Endothelial cell of umbilical vein (primary cell): ENCODE measurements around the gene ALK. TPM values are rescaled to one million over a fixed set of nuclear protein-coding genes. Genes with fewer than 3 reads are reported as not detected.

Source experiments
- BruUV-seq: library from RNA; stranded (reverse); fragments of 400-500 nt; replicated peaks from 2 replicates; lab custom pipeline; 2021; lab: Mats Ljungman, UMichigan
- CTCF ChIA-PET: fragments of 300-600, 350-600 bp; sonication (Branson Sonifier 250); formaldehyde crosslinking; loops from one replicate; lab custom pipeline; 2021; ENCODE audit warnings: antibody characterized with exemption, inconsistent platforms; lab: Charles Lee
- POLR2A ChIA-PET: fragments of 300-600, 350-600 bp; sonication (Branson Sonifier 250); formaldehyde crosslinking; loops from one replicate; lab custom pipeline; 2021; ENCODE audit warnings: antibody characterized with exemption, inconsistent platforms; lab: Charles Lee
- DNase-seq: peaks from one replicate; pipeline ENCODE4 v3.0.0-alpha.2; 2011; ENCODE audit warnings: low read depth, low spot score
- FAIRE-seq: peaks from 2 replicates; lab custom pipeline; 2011; peaks lifted over from hg19 to GRCh38; lab: Jason Lieb, UNC
- H2AFZ ChIP-seq: 2 replicates; pipeline ENCODE4 v1.6.0; 2012; ENCODE audit warnings: low read depth, low read length, control low read depth, inconsistent platforms
- H3K27ac ChIP-seq: 2 replicates; pipeline ENCODE4 v1.5.1; 2011; ENCODE audit warnings: low read depth, mild to moderate bottlenecking, control low read depth, low read length, moderate library complexity; ENCODE audit not compliant: insufficient read depth
- H3K27me3 ChIP-seq, 2 experiments: 2 replicates each; pipeline versions ENCODE4 v1.6.0 to v1.6.1; 2011; ENCODE audit warnings: low read length in 2 of 2, mixed read lengths in 1 of 2; ENCODE audit not compliant: control insufficient read depth in 2 of 2, insufficient read depth in 2 of 2
- H3K36me3 ChIP-seq, 2 experiments: 2 replicates in 1 of 2; 3 replicates in 1 of 2; pipeline ENCODE4 v1.5.1; 2011; ENCODE audit warnings: low read length in 2 of 2, mild to moderate bottlenecking in 1 of 2, moderate library complexity in 1 of 2; ENCODE audit not compliant: control insufficient read depth in 2 of 2, insufficient read depth in 2 of 2; ENCODE audit errors: extremely low read depth in 1 of 2
- H3K4me1 ChIP-seq: 3 replicates; pipeline ENCODE4 v1.5.1; 2011; ENCODE audit warnings: mild to moderate bottlenecking, low read length; ENCODE audit not compliant: control insufficient read depth, insufficient read depth; ENCODE audit errors: extremely low read depth
- H3K4me2 ChIP-seq: 2 replicates; pipeline ENCODE4 v1.6.1; 2011; ENCODE audit warnings: low read length, control low read depth, mixed read lengths; ENCODE audit not compliant: insufficient read depth
- H3K4me3 ChIP-seq, 3 experiments: fragments of 200-600 bp in 1 of 3; sonication (generic), shearing (Covaris generic) in 1 of 3; replicated peaks in 1 of 3; 2 replicates each; pipeline ENCODE4 v1.5.1; 2011 to 2016; ENCODE audit warnings: control low read depth in 3 of 3, low read length in 3 of 3, mild to moderate bottlenecking in 2 of 3, inconsistent platforms in 1 of 3, low read depth in 1 of 3, moderate library complexity in 1 of 3; ENCODE audit not compliant: insufficient read depth in 1 of 3
- H3K79me2 ChIP-seq: 2 replicates; pipeline ENCODE4 v1.6.0; 2012; ENCODE audit warnings: low read length, inconsistent platforms; ENCODE audit not compliant: control insufficient read depth, insufficient read depth
- H3K9ac ChIP-seq: replicated peaks from 2 replicates; pipeline ENCODE3; 2011; ENCODE audit warnings: low read length, control low read depth; ENCODE audit not compliant: insufficient read depth; ENCODE audit errors: extremely low read depth
- H3K9me1 ChIP-seq: replicated peaks from 3 replicates; pipeline ENCODE4 v1.6.0; 2011; ENCODE audit warnings: mild to moderate bottlenecking, low read length; ENCODE audit not compliant: control insufficient read depth, insufficient read depth; ENCODE audit errors: extremely low read depth
- H3K9me3 ChIP-seq: replicated peaks from 2 replicates; pipeline ENCODE4 v1.5.1; 2012; ENCODE audit warnings: low read length, inconsistent platforms; ENCODE audit not compliant: control insufficient read depth, insufficient read depth
- H4K20me1 ChIP-seq: replicated peaks from 2 replicates; pipeline ENCODE3; 2011; ENCODE audit warnings: mild to moderate bottlenecking, low read length; ENCODE audit not compliant: control insufficient read depth, insufficient read depth; ENCODE audit errors: extremely low read depth
- CTCF ChIP-seq, 2 donors: IDR thresholded peaks; 1 replicate in 1 of 2; 2 replicates in 1 of 2; pipeline ENCODE4 v1.5.1; 2011; ENCODE audit warnings: low read length in 2 of 2, mild to moderate bottlenecking in 2 of 2, moderate library complexity in 2 of 2, control low read depth in 1 of 2, inconsistent platforms in 1 of 2, low read depth in 1 of 2; ENCODE audit not compliant: insufficient read depth in 1 of 2; ENCODE audit errors: extremely low read depth in 1 of 2
- EZH2 ChIP-seq: IDR thresholded peaks from 2 replicates; pipeline ENCODE4 v1.6.1; 2012; ENCODE audit warnings: borderline replicate concordance, low read depth, mild to moderate bottlenecking, moderate library complexity, low read length, inconsistent platforms; ENCODE audit not compliant: severe bottlenecking
- FOS ChIP-seq: IDR thresholded peaks from 2 replicates; pipeline ENCODE4 v1.6.1; 2011; ENCODE audit warnings: mild to moderate bottlenecking, low read length, moderate library complexity, borderline replicate concordance; ENCODE audit not compliant: insufficient read depth
- GATA2 ChIP-seq: IDR thresholded peaks from 2 replicates; pipeline ENCODE4 v1.7.0; 2011; ENCODE audit warnings: low read depth, mild to moderate bottlenecking, moderate library complexity, mixed read lengths, low read length; ENCODE audit not compliant: insufficient read length, insufficient read depth
- JUN ChIP-seq: IDR thresholded peaks from 2 replicates; pipeline ENCODE4 v1.6.1; 2011; ENCODE audit warnings: borderline replicate concordance, low read depth; ENCODE audit not compliant: insufficient read length, insufficient read depth
- MAX ChIP-seq: IDR thresholded peaks from 2 replicates; pipeline ENCODE4 v1.6.1; 2011; ENCODE audit not compliant: insufficient read depth, insufficient read length
- MYC ChIP-seq: IDR thresholded peaks from one replicate; pipeline ENCODE4 v1.6.1; 2011; ENCODE audit warnings: mild to moderate bottlenecking, low read depth, low read length
- POLR2A ChIP-seq: IDR thresholded peaks from 2 replicates; pipeline ENCODE4 v1.6.1; 2012; ENCODE audit warnings: low read depth, mild to moderate bottlenecking, control low read depth, low read length
- POLR2AphosphoS5 ChIP-seq: IDR thresholded peaks from 2 replicates; pipeline ENCODE4 v1.6.1; 2012; ENCODE audit warnings: low read depth, mild to moderate bottlenecking, control low read depth, low read length, moderate library complexity; ENCODE audit not compliant: insufficient read depth
- dilution Hi-C: fragments of 300-500 bp; cut with MboI; formaldehyde crosslinking; loops from one replicate; pipeline ENCODE4 v1.15.0; 2019; ENCODE audit warnings: low sequenced_read_pairs; ENCODE audit not compliant: extremely low pct_ligation_motif_present
- intact Hi-C: fragments of 100-400 bp; cut with micrococcal nuclease; formaldehyde crosslinking; loops from one replicate; pipeline ENCODE4 v1.10.0; 2022
- polyA plus RNA-seq, 4 experiments: library from polyadenylated mRNA; depleted of rRNA in 3 of 4; stranded (reverse) in 3 of 4; unstranded in 1 of 4; fragments of >200 nt; gene quantifications; 2 replicates each; pipeline versions ENCODE4 v1.2.1 to v1.2.3, GENCODE V29; 2011 to 2012; ENCODE audit warnings: missing spikeins in 1 of 4
- total RNA-seq: library from RNA; stranded (reverse); gene quantifications from 2 replicates; pipeline ENCODE4 v1.2.3, GENCODE V29; 2021

Gene ALK
- total and polyA plus RNA-seq, 2 donors (not counting 3 experiments of a cell fraction or from before 2014, with no cell fraction given) = not detected

DNA sequence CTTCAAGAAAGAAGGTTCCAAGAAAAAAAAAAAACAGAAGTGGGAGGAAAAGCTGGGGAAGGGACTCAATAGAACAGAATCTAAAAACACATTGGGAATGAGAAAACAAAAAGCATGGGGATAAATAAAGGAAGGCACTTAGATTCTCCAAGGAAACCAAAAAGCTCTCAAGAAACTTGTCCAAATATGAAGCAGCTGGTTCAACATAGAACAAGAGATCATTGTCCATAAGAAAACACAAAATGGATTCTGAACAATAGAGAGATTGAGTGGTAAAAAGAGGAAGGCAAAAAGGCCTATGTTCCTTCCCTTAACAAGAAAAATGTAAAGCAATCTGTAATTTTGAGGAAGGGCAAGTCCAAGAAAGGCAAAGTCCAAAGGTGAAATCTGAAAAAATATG lies 32.9 kb upstream of the ALK start:
- TF ChIP-seq POLR2AphosphoS5 (no peak), JUN (no peak), FOS (no peak), GATA2 (no peak), POLR2A (no peak), MYC (no peak), MAX (no peak), CTCF (IDR thresholded peaks at IDR 0.05; ENCODE audit: extremely low read depth in 1 of 2, insufficient read depth in 1 of 2, low read depth in 1 of 2, low read length in 2 of 2) (no peak), EZH2 (no peak)
- Histone ChIP-seq H3K4me1 (no peaks in the 10 kb centered on the region), H3K9me3 (no peaks in the 10 kb centered on the region), H3K79me2 (no peaks in the 10 kb centered on the region), H4K20me1 (no peaks in the 10 kb centered on the region), H3K27me3 (no peaks in the 10 kb centered on the region), H3K4me3 (no peak overlapping the region), H3K36me3 (no peaks in the 10 kb centered on the region), H3K9me1 (no peaks in the 10 kb centered on the region), H2AFZ (no peak overlapping the region), H3K27ac (no peak overlapping the region), H3K9ac (no peak overlapping the region), H3K4me2 (no peak overlapping the region)
- intact Hi-C loops (no loop called here), dilution Hi-C loops (no loop called here)
- POLR2A ChIA-PET = no interaction called here
- no peak for DNase-seq
- CTCF ChIA-PET = no interaction called here
- FAIRE-seq = no peak
- BruUV-seq = no TSS peak
